Right forelimb (tissue), 1 donor: ENCODE measurements around the gene STAT1.

Experiments
- DNase-seq: peaks from one replicate; pipeline ENCODE4 v3.0.0-alpha.2; 2018

Gene STAT1

DNA sequence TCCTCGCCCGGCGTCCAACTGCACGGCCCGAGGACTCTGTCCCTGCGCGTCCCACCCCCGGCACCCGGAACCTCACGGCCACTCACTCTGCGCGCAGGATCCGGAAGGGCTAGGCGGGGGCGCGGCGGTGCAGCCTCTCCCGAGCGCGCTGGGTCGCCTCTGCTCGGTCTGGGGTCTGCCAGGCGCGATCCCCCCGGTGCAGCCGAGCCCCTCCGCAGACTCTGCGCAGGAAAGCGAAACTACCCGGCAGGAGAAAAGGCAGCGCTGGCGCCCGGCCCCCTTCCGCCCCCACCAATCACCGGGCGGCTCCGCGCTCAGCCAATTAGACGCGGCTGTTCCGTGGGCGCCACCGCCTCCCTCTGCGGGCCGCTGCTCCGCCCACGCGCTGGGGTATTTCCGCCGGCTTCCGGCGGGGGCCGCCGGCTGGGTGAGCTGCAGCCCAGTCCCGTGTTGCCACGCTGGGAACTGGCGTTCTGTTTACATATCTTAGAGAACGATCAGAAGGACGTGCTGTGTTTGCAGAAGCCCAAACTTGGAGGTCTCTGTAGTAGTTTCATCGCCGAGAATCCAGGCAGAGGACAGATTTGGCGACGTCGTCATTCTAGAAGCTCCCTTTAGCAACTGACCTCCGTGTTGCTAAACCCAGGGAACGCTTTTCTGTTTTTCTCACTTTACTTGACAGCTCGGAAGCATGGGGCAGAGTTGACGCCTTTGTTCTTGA, at the start of gene STAT1:
STAT1 (minus strand) TSS at position 240 of the 721 bp plus-strand sequence. CDS start 4,168 bp downstream, outside the sequence.
- peak; percentile 98 for DNase-seq

DNA sequence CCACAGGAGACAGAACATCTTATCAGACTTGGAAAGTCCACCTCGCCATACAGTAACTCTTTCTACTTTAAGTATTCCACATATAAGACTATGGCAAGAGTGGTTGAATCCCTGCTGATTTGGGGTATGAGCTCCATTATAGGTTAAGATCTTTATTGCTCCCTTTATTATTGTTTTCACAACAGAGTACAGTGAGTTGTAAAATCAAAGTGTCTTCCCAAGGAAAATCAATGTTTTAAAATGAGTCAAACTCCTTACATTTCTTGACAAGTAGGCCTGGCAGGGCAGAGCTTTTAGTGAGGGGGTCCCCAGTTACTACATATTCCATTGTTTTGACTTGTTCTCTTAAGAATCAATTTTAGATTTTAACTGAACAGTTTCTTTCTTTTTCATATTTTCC, 49.6 kb upstream of the STAT1 start:
- no peak for DNase-seq

DNA sequence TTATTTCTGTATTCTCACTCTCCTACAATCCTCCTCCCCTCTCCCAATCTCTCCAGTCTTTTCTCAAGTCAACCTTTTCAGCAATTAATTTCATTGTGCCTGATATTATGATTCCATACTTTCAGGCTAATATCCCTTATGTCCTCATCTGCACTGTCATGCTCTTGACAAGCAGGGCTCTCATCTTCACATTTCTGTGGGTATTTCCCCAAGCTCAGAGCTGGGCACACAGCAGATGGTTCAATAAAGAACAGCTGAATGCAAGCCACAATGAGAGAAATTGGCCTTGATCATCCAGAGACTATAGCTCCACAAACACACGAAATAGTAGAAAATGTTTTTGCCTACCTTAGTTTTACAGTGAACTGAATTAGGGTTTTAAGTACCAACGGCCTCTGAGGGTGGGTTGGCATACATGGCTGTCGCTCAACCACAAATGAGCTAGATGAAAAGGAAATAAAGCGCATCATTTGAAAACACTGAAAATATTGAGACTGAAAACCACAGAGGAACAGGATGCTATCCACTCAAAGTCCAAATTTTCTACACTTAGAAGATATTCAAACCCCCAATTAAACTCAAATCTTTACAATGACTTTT, 47.5 kb upstream of the STAT1 start:
- no peak for DNase-seq

DNA sequence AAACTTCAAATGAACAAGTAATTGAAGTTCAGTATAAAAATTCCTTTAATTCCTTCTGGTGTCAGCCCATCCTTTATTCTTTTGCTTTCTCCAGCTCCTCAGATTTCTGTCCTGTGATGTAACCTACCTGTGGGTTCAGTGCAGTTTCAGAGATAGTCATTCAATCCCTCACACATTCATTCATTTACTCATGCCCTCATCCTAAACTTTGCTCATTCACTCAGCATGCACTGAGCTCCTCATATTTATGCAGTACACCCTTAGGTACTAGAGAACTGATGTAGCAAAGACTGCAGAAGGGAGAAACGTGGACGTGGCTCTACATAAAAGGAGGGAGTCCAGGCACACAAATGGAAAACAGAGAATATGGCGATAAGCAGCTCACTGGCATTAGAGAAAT, 45.3 kb upstream of the STAT1 start:
- DNase-seq, result no peak

DNA sequence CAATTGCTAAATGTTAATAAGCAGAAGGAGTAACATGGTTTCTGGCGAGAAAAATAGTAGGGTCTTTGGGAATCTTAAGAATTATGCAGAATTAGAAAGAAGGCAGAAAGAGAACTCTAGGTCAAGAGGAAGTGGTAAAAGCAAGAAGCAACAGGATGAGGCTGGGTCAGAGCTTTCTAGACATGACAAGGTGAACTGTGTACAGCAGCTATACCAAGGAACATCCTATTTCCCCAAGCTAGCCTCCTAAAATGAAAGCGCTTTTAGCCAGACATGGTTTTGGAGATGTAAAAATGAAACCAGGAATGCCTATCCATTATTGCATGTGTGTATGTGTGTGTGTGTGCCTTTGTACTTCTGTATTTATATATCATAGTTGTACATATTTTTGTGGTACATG, 42.3 kb upstream of the STAT1 start:
- no peak for DNase-seq

DNA sequence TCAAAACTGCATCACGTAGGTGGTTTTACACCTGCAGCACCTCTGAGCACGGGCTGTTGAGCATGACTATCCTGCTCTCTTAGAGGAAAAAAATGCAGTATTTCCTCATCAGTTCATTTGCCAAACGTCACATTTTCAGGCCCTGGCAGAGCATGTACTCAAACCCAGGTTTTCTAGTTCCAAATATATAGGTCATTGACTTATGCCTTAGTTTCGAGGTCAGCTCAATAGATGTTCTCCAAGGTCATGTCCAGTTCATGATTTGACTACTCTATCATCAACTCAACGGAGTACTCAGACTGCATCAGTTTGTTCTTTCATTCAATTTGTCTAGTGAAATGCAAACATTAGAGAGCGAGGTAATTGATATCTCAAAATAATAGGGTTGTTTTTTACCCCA, 39.3 kb upstream of the STAT1 start:
- DNase-seq, result no peak

DNA sequence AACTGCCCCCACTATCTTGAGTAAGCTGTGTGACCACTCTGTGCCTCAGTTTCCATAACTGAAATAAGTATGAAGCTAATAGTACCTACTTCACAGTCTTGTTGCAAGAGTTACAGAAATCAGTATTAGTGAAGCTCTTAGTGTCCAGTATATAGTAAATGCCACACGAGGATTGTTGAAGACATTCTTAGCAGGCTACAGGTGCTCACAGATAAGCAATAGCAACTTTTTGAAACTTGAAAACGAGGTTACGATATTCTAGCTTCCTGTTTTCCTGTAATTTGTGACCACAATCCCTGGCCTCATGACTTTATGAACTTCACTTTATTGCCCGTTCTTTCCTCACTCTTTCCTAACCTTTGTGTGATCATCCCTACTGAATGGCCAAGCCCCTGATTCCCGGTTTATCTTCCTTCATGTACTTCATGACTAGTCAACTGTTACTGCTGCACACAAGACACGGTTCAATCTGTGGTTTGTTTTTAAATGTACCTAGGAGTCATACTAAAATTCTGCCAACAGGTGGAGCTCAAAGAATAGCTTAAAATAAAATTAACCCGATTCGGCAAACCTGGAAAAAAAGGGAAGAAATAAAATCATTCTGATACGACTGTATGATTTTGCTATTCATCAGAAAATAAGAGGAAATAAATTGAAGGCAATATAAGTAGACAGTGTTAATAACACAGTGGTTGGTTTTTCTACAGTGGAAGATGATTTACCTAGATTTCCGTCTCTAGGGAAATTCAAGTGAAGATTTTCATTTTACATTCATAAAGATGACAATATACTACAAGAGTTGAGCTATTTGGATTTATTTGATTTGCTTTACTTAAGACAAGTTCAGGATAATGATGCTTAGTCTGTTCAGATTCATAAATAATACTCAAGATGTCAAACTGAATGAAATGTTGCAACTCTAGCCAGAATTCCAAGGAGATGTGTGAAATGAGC, 38.1 kb upstream of the STAT1 start:
- peak; percentile 42 for DNase-seq

DNA sequence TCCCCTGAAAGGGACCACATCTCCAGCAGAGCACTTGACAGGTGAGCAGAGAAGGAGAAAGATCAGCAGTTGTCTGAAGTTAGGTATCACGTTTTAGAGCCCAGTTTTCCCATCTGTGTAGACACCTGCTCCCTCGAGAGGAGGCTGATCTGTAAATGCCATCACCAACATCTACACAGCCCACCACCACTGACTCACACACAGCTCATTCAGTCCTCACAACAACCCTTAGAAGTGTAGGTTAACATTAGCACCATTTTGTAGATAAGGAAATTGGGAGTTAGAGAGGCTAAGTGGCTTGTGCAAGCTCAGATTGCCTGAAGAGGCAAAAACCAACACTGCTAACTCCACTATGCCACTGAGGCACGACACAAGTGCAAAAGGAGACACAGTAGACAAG, 37.2 kb upstream of the STAT1 start:
- DNase-seq, result no peak

DNA sequence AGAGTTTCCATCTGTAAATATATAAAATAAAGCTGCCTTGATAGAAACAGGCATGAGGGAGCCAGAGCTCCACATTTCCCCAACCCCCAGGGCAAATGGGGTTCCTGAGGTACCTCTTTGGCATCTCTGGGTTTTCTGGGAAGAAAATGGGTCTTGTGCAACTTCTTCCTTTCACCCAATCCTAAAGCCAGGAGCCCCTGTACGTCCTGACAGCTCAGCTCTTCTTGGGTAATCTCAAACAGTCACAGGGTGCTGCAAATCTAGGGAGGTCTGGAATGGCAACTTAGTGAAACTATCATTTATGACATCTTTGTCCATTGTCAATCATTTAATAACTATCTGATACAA, 36.6 kb upstream of the STAT1 start:
- no peak for DNase-seq

DNA sequence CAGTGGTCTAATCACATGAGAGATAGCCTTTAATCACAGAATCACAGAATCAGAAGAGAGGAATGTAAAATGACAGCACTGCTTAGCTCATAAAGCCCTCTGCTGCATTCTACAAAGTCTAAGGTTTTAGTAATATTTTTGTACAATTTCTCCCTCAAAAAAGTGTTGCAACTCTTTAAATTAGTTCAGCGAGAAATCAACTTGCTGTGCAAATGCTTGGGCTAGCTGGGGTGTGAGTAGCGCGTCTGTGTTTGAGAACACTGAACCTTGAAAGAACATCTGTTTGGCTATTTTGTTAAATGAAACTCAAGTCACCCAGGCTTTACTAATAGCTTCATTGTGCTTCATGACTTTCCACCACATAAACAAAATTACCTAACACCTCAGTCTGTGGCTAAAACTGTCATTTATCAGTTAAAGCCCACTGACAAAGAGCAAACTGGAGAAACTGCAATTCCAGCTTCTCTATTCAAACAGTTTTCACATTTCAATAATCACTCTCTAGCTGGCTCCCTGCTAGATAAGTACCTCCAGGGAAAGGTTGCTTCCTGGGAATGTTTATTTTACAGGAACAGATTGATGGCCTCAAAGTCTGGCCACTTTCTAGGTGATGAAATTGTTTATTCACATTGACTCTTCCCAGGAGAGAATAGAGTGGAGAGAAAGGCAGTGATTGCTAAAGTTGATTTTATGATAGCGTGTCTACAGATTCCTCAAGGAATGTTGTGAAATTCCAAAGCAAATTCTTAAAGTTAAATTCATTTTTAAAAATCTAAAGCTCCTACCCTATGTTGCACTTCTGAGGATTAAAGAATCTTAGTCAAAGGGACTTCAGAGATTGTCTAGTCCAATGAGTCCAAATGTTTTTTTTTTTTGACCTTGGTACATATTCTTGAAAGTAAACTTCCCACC, 36.0 kb upstream of the STAT1 start:
- DNase-seq, result no peak

DNA sequence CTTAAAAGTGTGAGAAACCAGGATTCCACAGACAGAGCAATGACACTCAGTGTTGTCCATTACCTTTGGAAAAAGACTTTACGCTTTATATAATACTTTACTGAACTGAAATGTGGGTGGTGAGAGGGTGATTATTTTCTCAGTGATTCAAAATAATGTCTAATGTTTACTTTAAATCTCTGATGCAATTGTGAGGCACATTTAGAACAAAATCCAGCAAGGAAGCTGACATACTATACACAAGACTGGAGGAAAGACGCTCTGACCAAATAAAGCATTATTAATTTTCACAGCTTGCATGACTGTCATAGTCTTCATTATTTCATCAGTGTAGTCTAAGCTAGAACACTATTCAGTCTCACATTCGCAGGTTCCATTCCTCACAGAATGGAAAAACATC, 34.1 kb upstream of the STAT1 start:
- no peak for DNase-seq

DNA sequence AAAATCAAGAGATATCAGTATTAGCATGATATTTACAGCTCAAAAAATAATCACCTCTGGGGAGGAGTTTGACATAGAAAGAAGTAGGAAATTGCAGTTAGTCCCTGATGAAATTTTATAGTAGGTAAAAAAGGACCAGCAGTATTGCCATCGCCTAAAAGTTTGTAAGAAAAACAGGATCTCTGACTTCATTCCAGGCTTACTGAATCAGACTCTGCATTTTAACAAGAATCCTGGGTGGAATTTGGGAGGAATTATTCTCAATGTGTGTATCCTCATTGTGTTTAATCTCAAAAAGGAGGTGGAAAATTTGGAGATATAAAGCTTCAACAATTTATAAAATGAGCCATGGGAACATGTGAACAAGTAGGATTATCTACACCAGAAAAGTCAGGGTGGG, 31.2 kb upstream of the STAT1 start:
- DNase-seq, result no peak

DNA sequence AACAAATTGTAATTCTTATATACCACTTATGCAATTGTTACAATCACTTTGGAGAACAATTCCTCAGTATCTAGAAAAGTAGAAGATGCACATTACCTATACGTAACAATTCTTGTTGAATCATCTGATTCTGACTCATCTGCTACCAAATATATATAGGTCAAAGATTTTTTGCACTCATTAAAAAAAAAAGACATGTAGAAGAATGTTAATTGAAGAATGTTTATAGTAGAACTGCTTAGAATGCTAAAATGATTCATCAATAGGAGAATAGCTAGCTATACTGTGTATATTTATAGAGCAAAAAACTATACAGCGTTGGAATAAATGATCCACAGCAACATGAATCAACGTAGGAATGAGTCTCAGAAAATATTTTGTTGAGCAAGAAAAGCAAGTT, 29.5 kb upstream of the STAT1 start:
- no peak for DNase-seq

DNA sequence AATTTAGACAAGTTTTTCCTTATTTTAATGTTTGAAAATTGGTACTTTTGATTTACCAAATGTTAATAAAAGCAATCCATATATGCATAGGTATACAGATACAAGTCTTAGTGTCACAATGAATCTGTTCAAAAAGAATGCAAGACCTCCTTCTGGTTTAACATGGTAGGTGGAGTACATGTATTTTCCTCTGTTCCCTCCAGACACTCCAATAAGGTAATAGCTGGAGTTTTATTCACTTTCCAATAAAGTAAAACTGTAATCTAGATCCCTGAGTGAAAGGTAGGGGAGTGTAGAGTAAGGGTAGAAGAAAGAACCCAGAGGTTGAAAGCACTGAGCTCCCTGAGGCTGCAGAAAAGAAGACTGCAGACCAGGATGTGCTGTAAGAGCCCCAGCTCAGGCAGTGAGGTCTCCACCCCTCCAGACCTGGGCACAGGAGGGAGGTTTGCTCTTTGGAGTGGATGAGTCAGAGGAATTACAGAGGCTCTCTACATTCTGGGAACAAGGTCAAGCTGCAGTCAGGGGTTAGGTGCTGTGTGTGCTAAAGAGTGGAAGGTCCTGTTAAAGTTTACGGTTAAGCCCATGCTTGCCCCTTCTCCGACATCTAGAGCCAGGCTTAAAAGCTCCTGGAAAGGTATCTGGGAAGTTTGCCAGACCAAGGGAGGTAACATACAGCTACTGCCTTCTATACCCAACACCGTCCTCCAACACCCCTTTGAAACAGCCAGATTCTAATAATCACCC, 27.6 kb upstream of the STAT1 start:
- no peak for DNase-seq

DNA sequence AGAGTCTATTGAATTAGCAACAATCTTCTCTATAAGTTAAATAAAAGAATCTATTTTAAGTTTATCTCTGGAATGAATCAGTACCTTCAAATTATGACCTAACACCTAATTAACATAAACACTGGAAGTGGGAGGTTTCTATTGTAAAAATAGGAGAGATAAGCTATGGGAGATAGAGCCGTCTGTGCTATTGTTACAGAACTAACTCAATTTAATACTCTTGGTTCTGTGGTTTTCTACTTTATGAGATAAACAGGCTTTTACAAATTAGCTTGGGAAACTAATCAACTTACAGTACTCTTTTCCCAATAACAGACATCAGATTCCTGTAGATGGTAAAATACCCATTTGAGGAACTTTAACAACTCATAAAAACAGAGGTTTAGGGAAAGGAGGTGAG, 25.6 kb upstream of the STAT1 start:
- DNase-seq, result no peak

DNA sequence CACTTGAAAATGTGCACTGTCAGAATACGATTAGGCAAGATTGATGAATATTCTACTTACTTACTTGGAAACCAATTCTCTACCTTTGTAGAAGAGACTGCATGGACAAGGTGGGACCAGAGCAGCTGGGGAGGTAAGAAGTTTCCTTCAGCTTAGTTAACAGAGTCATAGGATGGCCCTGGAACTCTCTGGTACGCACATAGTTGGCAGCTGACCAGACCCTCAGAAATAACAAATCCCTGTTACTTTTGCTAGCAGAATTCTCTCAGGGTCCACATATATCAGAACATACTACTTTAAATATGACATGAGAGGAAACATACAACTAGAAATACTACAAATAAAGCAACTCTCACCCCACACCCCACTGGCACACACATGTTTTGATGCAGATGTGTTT, 24.8 kb upstream of the STAT1 start:
- no peak for DNase-seq

DNA sequence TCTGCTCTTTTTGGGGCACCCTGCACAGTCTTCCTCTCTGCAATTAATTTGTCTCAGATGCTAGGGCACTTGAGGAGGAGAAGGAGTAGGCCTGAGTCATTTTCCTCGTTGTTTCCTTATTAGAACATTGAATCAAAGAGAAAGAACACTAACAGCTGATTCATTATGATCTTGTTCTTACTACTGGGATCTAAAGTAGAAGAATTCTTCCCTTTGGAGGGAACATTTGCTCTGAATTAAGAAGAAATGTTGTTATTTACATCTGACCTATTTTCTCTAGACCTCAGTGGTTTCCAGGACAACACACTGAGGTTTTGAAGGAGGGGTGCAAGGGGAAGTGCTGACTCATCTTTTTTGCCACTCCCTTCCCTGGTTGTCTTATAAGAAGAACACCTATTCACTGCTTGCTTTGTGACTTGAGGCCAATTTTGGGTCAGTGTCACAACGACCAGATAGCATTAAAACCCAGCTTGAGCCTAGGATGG, 24.3 kb upstream of the STAT1 start:
- DNase-seq, result no peak

DNA sequence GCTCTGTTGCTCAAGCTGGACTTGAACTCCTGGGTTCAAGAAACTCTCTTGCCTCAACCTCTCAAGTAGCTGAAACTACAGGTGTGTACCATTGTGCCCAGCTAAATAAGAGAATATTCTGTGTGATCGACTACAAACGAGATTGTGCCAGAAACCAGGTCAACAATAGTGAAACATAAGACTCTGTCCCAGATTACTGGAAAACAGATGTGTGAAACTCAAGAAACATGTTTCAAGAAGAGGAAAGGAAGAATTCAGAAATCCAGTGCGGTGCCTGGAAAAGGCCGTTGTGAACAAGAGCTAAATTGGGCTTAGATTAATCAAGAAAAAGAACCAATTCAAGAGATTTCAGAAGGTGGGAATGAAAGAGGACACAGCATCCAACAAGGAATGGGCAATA, 23.4 kb upstream of the STAT1 start:
- DNase-seq, result no peak

DNA sequence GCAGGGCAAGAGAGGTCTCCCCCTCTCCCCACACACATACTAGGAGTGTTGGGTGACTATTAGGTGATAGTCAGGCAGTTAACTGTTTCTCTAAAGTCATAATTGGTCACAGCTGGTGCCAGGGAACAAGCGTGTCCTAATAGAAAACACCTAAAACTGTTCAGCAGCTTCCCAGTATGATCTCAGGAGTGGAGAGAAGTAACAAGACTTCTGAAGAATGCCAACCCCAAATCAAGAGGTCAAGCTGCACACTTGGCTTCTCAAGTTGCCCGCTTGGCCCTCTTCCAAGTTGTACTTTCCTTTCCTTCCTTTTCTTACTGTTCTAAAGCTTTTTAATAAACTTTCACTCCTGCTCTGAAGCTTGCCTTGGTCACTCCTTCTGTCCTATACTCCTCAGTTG, 22.4 kb upstream of the STAT1 start:
- no peak for DNase-seq

DNA sequence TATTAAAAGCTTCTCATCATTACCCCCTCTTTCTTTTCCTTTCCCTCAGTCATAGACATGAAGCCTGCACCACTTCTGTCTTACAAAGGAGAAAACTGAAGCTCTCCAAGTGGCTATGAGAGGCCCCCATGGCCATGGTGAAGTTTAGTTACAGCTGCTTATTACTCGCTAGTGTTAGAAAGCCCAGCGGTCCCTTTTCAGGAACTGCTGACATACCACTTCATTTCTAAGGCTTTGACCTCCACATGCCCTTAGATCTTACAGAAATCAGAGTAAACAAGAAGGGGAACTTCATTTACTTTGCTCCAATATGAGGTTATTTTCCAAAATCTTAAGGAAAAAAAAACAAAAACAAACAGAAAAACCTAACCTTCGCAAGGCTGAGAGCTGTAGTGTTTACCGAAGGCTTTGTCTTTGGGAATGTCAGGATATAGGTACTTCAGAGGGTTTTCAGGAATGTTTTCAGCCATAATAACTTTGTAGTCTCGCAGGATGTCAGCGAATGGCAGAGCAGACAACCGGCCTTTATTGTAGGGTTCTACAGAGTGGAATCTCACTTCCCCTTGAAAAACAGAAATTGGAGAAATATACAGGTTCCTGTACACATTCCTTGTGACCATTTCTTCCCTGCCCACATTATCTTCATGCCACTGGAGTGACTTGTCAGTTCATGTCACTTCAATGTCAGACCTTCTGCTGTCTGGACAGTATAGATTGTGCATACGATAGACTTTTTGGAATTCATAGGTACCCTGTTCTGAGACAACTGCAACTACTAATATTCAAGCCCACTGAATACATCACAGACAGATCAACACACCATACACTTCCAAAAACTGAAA, 18.8 kb upstream of the STAT1 start:
- DNase-seq, result no peak

DNA sequence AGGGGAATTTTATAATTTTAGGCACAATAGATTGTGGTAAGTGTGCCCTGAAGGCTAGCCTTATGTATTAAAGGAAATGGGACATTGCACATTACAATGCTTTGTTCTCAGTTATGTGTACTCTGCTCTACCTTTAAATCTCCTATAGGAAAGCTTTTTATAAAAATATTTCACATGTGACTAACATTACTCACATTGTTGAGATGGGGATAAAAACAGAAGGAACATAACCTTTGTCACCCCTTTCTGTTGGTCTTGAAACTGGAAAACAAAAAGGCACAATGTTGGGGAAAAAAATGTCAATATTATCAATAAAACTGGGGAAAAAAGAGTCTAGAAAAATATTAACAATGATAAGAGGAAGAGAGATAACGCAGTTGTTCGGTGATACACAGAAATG, 17.3 kb upstream of the STAT1 start:
- no peak for DNase-seq
